ELR (cell line): ENCODE results near the gene GPR153.
"Not testable (repeated sequence)": the region's sequence is repeated elsewhere in the genome, so short reads cannot be mapped to it uniquely, and the experiment has no call there.

Source experiments
- DNase-seq: peaks from one replicate; pipeline ENCODE4 v3.0.0-alpha.2; 2015; ENCODE audit warnings: low read depth

GPR153 gene

GRCh38 chr1:6224718-6225117, 36.2 kb downstream of the GPR153 start:
- peak; percentile 39 for DNase-seq

GRCh38 chr1:6223617-6224016, 37.3 kb downstream of the GPR153 start:
- DNase-seq = no peak

GRCh38 chr1:6222636-6223035, 38.3 kb downstream of the GPR153 start:
- DNase-seq = no peak

GRCh38 chr1:6221210-6221784, 39.6 kb downstream of the GPR153 start:
- DNase-seq = no peak

GRCh38 chr1:6220236-6220635, 40.7 kb downstream of the GPR153 start:
- DNase-seq = peak; percentile 37

GRCh38 chr1:6219641-6220040, 41.3 kb downstream of the GPR153 start:
- DNase-seq = not testable (repeated sequence)

- DNase-seq = no peak
Measured at GRCh38 chr1:6218375-6219164, 42.3 kb downstream of the GPR153 start.

- no peak for DNase-seq
Measured at GRCh38 chr1:6212193-6212959, 48.5 kb downstream of the GPR153 start.

GRCh38 chr1:6211731-6212130, 49.2 kb downstream of the GPR153 start:
- no peak for DNase-seq

GRCh38 chr1:6210591-6211355, 50.1 kb downstream of the GPR153 start:
- no peak for DNase-seq

- peak; percentile 15 for DNase-seq
Measured at GRCh38 chr1:6209661-6210580, 51.0 kb downstream of the GPR153 start.

GRCh38 chr1:6208723-6209660, 51.9 kb downstream of the GPR153 start:
- DNase-seq = no peak

GRCh38 chr1:6207921-6208320, 53.0 kb downstream of the GPR153 start:
- DNase-seq = no peak

GRCh38 chr1:6207075-6207885, 53.6 kb downstream of the GPR153 start:
- DNase-seq = no peak

GRCh38 chr1:6206520-6206855, 54.4 kb downstream of the GPR153 start:
- DNase-seq = no peak

GRCh38 chr1:6205849-6206519, 54.9 kb downstream of the GPR153 start, which contains the start of gene RNF207:
RNF207 (plus strand) TSS chr1:6206119; CDS start chr1:6206536, 417 bp downstream.
- DNase-seq = peak; percentile 86

- no peak for DNase-seq
Measured at GRCh38 chr1:6202256-6202655, 58.6 kb downstream of the GPR153 start.

GRCh38 chr1:6200188-6200809, 60.6 kb downstream of the GPR153 start:
- no peak for DNase-seq
